ENCODE measurements around the gene TSPYL6.

Gene TSPYL6

DNA sequence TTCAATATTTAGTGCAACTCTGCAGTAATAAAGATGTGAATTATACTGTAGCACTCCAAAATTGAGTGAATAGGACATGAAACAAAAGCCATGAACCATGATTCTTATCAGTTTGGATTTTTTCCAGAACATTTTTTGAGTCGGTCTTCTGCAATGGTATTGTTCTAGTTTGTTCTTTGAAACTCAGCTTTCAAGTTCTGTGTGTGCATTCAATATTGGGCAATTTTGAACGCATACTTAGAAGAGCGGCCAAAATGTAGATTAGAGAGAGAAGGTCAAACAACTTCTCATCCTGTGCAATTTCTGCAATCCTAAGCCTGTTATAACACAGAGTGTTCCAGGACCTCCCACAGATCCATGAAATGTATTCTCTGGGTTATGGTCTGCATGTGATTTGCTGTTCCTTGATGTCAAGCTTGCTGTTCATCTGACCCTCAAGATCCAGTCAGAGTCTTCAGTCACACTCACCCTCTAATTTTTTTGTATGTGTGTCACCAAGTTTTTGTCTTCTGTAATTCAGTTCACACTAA, 48.3 kb downstream of the TSPYL6 start:
- DNase-seq (ENCODE audit: low spot score), result no peak
- TF ChIP-seq CTCF (IDR thresholded peaks at IDR 0.05; ENCODE audit: borderline replicate concordance, control extremely low read depth, extremely low read depth, insufficient read depth, missing control alignments), result no peak
- in situ Hi-C loops (cut with MboI; ENCODE audit: low sequenced_read_pairs, unreplicated experiment), result no loop called here

DNA sequence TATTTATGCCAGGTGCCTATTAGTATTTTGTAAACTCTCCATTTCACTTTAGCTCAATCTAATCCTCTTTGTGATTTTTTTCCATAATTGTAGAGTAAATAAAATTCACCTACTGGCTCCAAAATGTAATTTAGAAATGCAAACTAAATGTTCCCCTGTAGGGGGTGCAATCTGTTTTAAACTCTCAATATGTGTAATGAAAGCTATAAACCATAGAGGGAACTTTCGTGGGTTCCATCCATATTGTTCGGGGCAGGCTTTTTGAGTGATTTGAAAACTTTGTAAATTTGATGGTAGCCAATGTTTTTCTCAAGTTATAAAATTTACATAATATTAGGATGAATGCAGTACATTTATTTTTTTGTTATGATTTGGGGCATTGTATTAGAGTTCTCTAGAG, 49.4 kb downstream of the TSPYL6 start:
- peak; percentile 10 for TF ChIP-seq CTCF (IDR thresholded peaks at IDR 0.05; ENCODE audit: borderline replicate concordance, control extremely low read depth, extremely low read depth, insufficient read depth, missing control alignments)

DNA sequence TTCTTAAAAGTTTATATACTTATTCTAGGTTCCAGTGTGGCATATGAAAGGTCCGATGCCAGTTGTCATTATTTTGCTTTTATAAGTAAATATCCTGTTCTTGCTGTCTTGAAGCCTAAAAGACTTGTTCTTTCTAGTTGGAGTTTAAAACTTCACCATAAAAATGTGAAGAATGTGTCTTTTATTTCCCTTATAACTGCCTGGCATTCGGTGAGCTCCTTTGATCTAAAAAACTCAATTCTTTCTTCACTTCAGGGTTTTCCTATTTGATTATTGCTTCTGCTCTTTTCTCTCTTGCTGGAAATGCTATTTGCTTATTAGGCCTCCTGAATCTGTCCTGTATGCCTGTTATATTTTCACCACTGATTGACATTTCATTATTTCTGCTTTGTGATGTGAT, 51.6 kb downstream of the TSPYL6 start:
- in situ Hi-C loops (cut with MboI; ENCODE audit: low sequenced_read_pairs, unreplicated experiment), result no loop called here
- TF ChIP-seq CTCF (IDR thresholded peaks at IDR 0.05; ENCODE audit: borderline replicate concordance, control extremely low read depth, extremely low read depth, insufficient read depth, missing control alignments), result no peak
- no peak for DNase-seq (ENCODE audit: low spot score)

More for the DNA sequence above, 49.4 kb downstream of the TSPYL6 start:
- in situ Hi-C loops (cut with MboI; ENCODE audit: low sequenced_read_pairs, unreplicated experiment), result no loop called here
- DNase-seq (ENCODE audit: low spot score), result peak; percentile 54
